Thymus (tissue), 11 donors: ENCODE measurements around the gene LAMA2. TPM values are rescaled to one million over a fixed set of nuclear protein-coding genes. Genes with fewer than 3 reads are reported as not detected.

ENCODE experiments used
- DNase-seq, 9 donors: peaks; one replicate each; pipeline ENCODE4 v3.0.0-alpha.2; 2013; ENCODE audit warnings: low spot score in 9 of 9, low read depth in 6 of 9, missing footprints in 1 of 9
- H3K27ac ChIP-seq, 2 donors: one replicate each; pipeline ENCODE4 v1.5.1; 2013; ENCODE audit warnings: control low read depth in 1 of 2, low read depth in 1 of 2, low read length in 1 of 2, mild to moderate bottlenecking in 1 of 2, moderate library complexity in 1 of 2
- H3K27me3 ChIP-seq, 2 donors: one replicate each; pipeline ENCODE4 v1.5.1; 2013; ENCODE audit warnings: low read length in 1 of 2; ENCODE audit not compliant: control insufficient read depth in 2 of 2, insufficient read depth in 1 of 2
- H3K36me3 ChIP-seq, 2 donors: one replicate each; pipeline ENCODE4 v1.5.1; 2013; ENCODE audit warnings: low read length in 1 of 2, mild to moderate bottlenecking in 1 of 2, moderate library complexity in 1 of 2; ENCODE audit not compliant: control insufficient read depth in 2 of 2, insufficient read depth in 2 of 2
- H3K4me1 ChIP-seq, 2 donors: one replicate each; pipeline ENCODE4 v1.5.1; 2013; ENCODE audit warnings: low read length in 2 of 2; ENCODE audit not compliant: control insufficient read depth in 2 of 2, insufficient read depth in 2 of 2
- H3K4me3 ChIP-seq, 2 donors: one replicate each; pipeline ENCODE4 v1.5.1; 2013; ENCODE audit warnings: low read length in 2 of 2, control low read depth in 1 of 2, mild to moderate bottlenecking in 1 of 2
- H3K9me3 ChIP-seq, 2 donors: one replicate each; pipeline ENCODE4 v1.5.1; 2013; ENCODE audit warnings: low read length in 1 of 2, mild to moderate bottlenecking in 1 of 2; ENCODE audit not compliant: control insufficient read depth in 2 of 2, insufficient read depth in 1 of 2
- WGBS: extraction: QIAGEN DNeasy Blood & Tissue Kit; methylation state at CpG from one replicate; pipeline ENCODE4 v1.1.7; 2013; 5-methylcytosine and 5-hydroxymethylcytosine counted together
- polyA plus RNA-seq: library from polyadenylated mRNA; stranded (reverse); fragments of 200-250 nt; gene quantifications from one replicate; pipeline ENCODE4 v1.2.3, GENCODE V29; 2013
- total RNA-seq: library from RNA; stranded (reverse); fragments of 120-200 nt; gene quantifications from one replicate; pipeline ENCODE4 v1.2.4, GENCODE V29; 2013
- donor health status: healthy.

The LAMA2 gene
- total and polyA plus RNA-seq, 2 donors, result 2.4 to 4.0 TPM

DNA sequence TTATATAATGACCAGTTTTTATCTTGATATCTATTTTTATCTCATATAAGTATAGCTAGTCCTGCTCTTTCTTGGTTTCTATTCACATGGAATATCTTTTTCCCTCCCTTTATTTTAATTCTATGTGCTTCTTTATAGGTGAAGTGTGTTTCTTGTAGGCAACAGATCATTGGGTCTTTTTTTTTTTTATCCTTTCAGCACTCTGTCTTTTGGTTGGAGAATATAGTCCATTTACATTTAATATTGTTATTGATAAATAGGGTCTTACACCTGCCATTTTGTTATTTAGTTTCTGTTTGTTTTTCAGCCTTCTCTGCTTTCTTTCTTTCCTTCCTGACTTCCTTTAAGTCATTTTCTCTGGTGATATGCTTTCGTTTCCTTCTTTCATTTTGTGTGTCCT, 22.2 kb upstream of the LAMA2 start:
- H3K4me1 ChIP-seq, result no peaks in the 10 kb centered on the region
- H3K27me3 ChIP-seq, result no peaks in the 10 kb centered on the region
- no peak overlapping the region for H3K4me3 ChIP-seq
- H3K27ac ChIP-seq, result no peak overlapping the region
- no peaks in the 10 kb centered on the region for H3K36me3 ChIP-seq
- no peaks in the 10 kb centered on the region for H3K9me3 ChIP-seq
- WGBS, result 83% methylated on average over 1 of the region's 1 CpG
- DNase-seq, result no peak

GRCh38 chr6:128863983-128864382, 19.0 kb upstream of the LAMA2 start:
- H3K4me3 ChIP-seq, result no peak overlapping the region
- no peaks in the 10 kb centered on the region for H3K36me3 ChIP-seq
- no peak overlapping the region for H3K27ac ChIP-seq
- H3K27me3 ChIP-seq, result no peaks in the 10 kb centered on the region
- H3K4me1 ChIP-seq, result no peaks in the 10 kb centered on the region
- DNase-seq, result no peak
- no peaks in the 10 kb centered on the region for H3K9me3 ChIP-seq

DNA sequence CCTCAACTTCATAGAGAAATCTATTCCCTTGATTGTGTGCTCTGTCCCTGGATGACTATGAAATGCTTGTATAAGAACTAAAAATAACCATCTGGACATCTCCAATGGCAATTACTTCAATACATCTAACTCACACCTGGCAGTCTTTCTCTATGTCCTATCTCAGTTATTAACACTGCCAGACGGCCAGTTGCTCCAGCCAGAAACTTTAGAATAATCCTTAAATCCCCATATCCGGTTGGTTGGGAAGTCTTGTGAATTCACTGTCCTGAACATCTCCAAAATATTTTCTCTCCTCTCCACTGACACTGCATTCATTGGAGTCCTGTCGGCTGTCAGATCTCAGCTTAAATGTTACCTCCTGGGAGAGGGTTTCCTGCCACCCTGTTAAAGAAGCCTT, 12.2 kb upstream of the LAMA2 start:
- H3K9me3 ChIP-seq, result no peaks in the 10 kb centered on the region
- no peak overlapping the region for H3K4me3 ChIP-seq
- DNase-seq, result no peak
- H3K36me3 ChIP-seq, result no peaks in the 10 kb centered on the region
- no peak overlapping the region for H3K27ac ChIP-seq
- WGBS, result 93% methylated on average over 3 of the region's 3 CpGs
- H3K4me1 ChIP-seq, result no peaks in the 10 kb centered on the region
- H3K27me3 ChIP-seq, result no peaks in the 10 kb centered on the region

DNA sequence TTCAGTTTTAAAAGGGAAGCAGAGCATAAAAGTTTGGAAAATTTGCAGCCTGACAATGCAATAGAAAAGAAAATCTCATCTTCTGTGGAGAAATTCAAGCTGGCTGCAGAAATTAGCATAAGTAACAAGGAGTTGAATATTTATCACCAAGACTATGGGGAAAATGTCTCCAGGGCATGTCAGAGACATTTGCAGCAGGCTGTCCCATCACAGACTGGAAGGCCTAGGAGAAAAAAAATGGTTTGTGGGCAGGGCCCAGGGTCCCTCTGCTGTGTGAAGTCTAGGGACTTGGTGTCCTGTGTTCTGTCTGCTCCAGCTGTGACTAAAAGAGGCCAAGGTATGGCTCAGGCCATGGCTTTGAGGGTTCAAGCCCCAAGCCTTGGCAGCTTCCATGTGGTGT, 8.1 kb upstream of the LAMA2 start:
- Histone ChIP-seq H3K4me3 (no peak overlapping the region), H3K9me3 (no peaks in the 10 kb centered on the region), H3K36me3 (no peaks in the 10 kb centered on the region), H3K27me3 (no peaks in the 10 kb centered on the region), H3K4me1 (no peaks in the 10 kb centered on the region), H3K27ac (no peak overlapping the region)
- no peak for DNase-seq

DNA sequence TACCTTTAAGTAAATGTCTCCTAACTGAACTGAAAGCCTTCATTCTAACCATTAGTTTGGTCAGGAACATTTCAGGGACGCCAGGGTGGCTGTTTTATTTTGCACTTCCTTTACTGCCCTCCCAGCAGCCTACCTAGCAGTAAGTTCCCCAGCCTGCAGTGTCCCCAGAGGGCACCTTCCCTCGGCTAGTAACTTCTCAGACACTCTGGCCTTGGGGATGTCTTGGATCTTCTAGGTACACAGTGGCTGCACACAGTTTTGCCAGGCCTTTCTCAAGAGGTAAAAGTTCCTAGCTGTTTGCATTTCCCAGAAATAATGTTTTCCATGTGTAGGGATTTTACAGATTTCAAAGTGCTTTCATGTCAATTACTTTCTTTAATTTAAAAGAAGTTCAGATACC, 378 bp upstream of the LAMA2 start:
- no peak overlapping the region for H3K4me3 ChIP-seq
- DNase-seq, result no peak
- no peaks in the 10 kb centered on the region for H3K4me1 ChIP-seq
- 43% methylated on average over 2 of the region's 2 CpGs for WGBS
- H3K27me3 ChIP-seq, result peaks cover 2 to 28% of the 10 kb centered on the region in 2 donors
- peaks cover 0 to 4% of the 10 kb centered on the region in 2 donors for H3K9me3 ChIP-seq
- H3K27ac ChIP-seq, result no peak overlapping the region
- H3K36me3 ChIP-seq, result no peaks in the 10 kb centered on the region

- Histone ChIP-seq H3K36me3 (no peaks in the 10 kb centered on the region), H3K27me3 (peaks cover 2 to 28% of the 10 kb centered on the region in 2 donors), H3K4me1 (no peaks in the 10 kb centered on the region), H3K4me3 (no peak overlapping the region), H3K9me3 (peaks cover 0 to 4% of the 10 kb centered on the region in 2 donors), H3K27ac (no peak overlapping the region)
- WGBS, result 81% methylated on average over 2 of the region's 2 CpGs
- DNase-seq, result no peak
These were observed 968 bp downstream of the LAMA2 start for GRCh38 chr6:128883906-128884305.

DNA sequence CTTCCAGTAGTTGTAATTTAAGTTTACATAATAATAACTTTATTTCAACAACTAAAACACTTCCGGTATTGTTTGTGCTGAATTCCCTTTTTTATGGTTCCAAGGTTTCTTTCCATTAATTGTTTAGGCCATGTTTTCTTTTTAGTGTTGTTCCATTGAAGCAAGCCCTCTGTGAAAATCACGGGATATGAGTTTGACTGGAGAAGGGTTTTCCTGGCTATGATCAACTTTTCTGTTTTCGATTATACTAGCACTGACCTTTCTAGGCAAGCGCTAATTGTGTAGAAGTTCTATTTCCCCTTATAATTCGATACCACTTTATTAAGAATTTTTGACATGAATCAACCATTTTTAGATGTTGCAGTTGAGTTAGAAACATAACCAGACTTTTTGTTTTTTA, 2.4 kb downstream of the LAMA2 start:
- no peak for DNase-seq
- H3K27me3 ChIP-seq, result peaks cover 2 to 28% of the 10 kb centered on the region in 2 donors
- no peak overlapping the region for H3K4me3 ChIP-seq
- peaks cover 0 to 4% of the 10 kb centered on the region in 2 donors for H3K9me3 ChIP-seq
- no peaks in the 10 kb centered on the region for H3K36me3 ChIP-seq
- no peak overlapping the region for H3K27ac ChIP-seq
- H3K4me1 ChIP-seq, result no peaks in the 10 kb centered on the region
- WGBS, result 96% methylated on average over 5 of the region's 5 CpGs

DNA sequence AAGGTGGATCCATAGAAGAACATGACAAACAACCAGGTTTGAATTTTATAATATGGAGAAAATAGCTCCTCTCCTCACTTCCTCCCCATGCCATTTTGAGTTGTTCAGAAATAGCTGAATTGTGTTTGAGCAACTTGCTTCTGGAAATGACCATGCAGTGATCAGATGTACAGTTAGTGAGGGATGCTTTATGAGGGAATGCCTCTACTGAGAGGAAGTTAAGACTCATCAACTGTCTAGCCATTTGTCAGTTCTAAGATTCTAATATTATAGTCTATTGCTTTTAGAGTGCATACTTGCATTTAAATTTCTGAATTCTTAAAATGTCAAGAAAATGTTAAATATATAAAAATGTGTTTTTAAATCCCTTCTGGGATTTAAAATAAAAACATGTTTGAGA, 3.8 kb downstream of the LAMA2 start:
- no peak for DNase-seq
- Histone ChIP-seq H3K27me3 (peaks cover 2 to 28% of the 10 kb centered on the region in 2 donors), H3K9me3 (peaks cover 0 to 4% of the 10 kb centered on the region in 2 donors), H3K36me3 (no peaks in the 10 kb centered on the region), H3K27ac (no peak overlapping the region), H3K4me3 (no peak overlapping the region), H3K4me1 (no peaks in the 10 kb centered on the region)

GRCh38 chr6:128888444-128889175, 5.7 kb downstream of the LAMA2 start:
- H3K9me3 ChIP-seq, result no peaks in the 10 kb centered on the region
- 93% methylated on average over 5 of the region's 5 CpGs for WGBS
- no peaks in the 10 kb centered on the region for H3K36me3 ChIP-seq
- peaks cover 0 to 10% of the 10 kb centered on the region in 2 donors for H3K27me3 ChIP-seq
- H3K27ac ChIP-seq, result no peak overlapping the region
- no peaks in the 10 kb centered on the region for H3K4me1 ChIP-seq
- no peak overlapping the region for H3K4me3 ChIP-seq
- DNase-seq, result no peak
